ENCODE measurements around the gene PANK3.
A peak's percentile ranks its signal among the peaks of the same experiment; 100 is the strongest.
"Not testable (repeated sequence)": the region's sequence is repeated elsewhere in the genome, so short reads cannot be mapped to it uniquely, and the experiment has no call there.

Gene PANK3

GRCh38 chr5:168579488-168580226 is 489 bp upstream of the PANK3 start:
- ATAC-seq (ENCODE audit: insufficient read depth, low read depth), result peak; percentile 96
- peaks cover 52% of the 10 kb centered on the region for H3K79me2 ChIP-seq (ENCODE audit: insufficient read depth, low read length)
- TF ChIP-seq EZH2 (IDR thresholded peaks at IDR 0.05; ENCODE audit: borderline replicate concordance, low read depth, low read length, severe bottlenecking) (no peak), CTCF (IDR thresholded peaks at IDR 0.05; ENCODE audit: borderline replicate concordance, extremely low read depth, low read length, poor library complexity, severe bottlenecking) (no peak)
- H3K27me3 ChIP-seq (ENCODE audit: insufficient read depth, low read length, poor library complexity), result no peaks in the 10 kb centered on the region
- peaks cover 33% of the 10 kb centered on the region for H3K36me3 ChIP-seq (ENCODE audit: insufficient read depth, low read length)
- H3K4me1 ChIP-seq (ENCODE audit: insufficient read depth, low read length), result peaks cover 32% of the 10 kb centered on the region
- H3K9me3 ChIP-seq (ENCODE audit: insufficient read depth, low read length, severe bottlenecking), result no peaks in the 10 kb centered on the region
- peak overlapping the region; percentile 95 to 96; a peak in 3 of 4 replicates for H3K4me3 ChIP-seq (ENCODE audit: low read depth in 1 of 2, low read length in 2 of 2)
- H3K27ac ChIP-seq (ENCODE audit: low read length), result peak overlapping the region; percentile 97
- H3K4me2 ChIP-seq (ENCODE audit: insufficient read depth, low read length), result peak overlapping the region; percentile 77
- peaks cover 45% of the 10 kb centered on the region for H4K20me1 ChIP-seq (ENCODE audit: insufficient read depth, low read length)
- peak overlapping the region; percentile 92 for H2AFZ ChIP-seq (ENCODE audit: low read depth, low read length)
- DNase-seq, result peak; percentile 99
- H3K9ac ChIP-seq (ENCODE audit: low read depth, low read length), result peak overlapping the region; percentile 97

GRCh38 chr5:168578006-168578405 is 1.2 kb downstream of the PANK3 start:
- Histone ChIP-seq H2AFZ (ENCODE audit: low read depth, low read length) (no peak overlapping the region), H3K4me3 (ENCODE audit: low read depth in 1 of 2, low read length in 2 of 2) (peak overlapping the region; percentile 95 to 96), H3K27ac (ENCODE audit: low read length) (peak overlapping the region; percentile 90), H4K20me1 (ENCODE audit: insufficient read depth, low read length) (peaks cover 52% of the 10 kb centered on the region), H3K79me2 (ENCODE audit: insufficient read depth, low read length) (peaks cover 63% of the 10 kb centered on the region), H3K9me3 (ENCODE audit: insufficient read depth, low read length, severe bottlenecking) (no peaks in the 10 kb centered on the region), H3K4me2 (ENCODE audit: insufficient read depth, low read length) (peak overlapping the region; percentile 76), H3K4me1 (ENCODE audit: insufficient read depth, low read length) (peaks cover 36% of the 10 kb centered on the region), H3K9ac (ENCODE audit: low read depth, low read length) (peak overlapping the region; percentile 97), H3K36me3 (ENCODE audit: insufficient read depth, low read length) (peaks cover 38% of the 10 kb centered on the region), H3K27me3 (ENCODE audit: insufficient read depth, low read length, poor library complexity) (no peaks in the 10 kb centered on the region)
- TF ChIP-seq CTCF (IDR thresholded peaks at IDR 0.05; ENCODE audit: borderline replicate concordance, extremely low read depth, low read length, poor library complexity, severe bottlenecking) (no peak), EZH2 (IDR thresholded peaks at IDR 0.05; ENCODE audit: borderline replicate concordance, low read depth, low read length, severe bottlenecking) (no peak)
- no peak for DNase-seq
- no peak for ATAC-seq (ENCODE audit: insufficient read depth, low read depth)

- no peak overlapping the region for H2AFZ ChIP-seq (ENCODE audit: low read depth, low read length)
- H3K36me3 ChIP-seq (ENCODE audit: insufficient read depth, low read length), result peaks cover 42% of the 10 kb centered on the region
- peaks cover 86% of the 10 kb centered on the region for H3K79me2 ChIP-seq (ENCODE audit: insufficient read depth, low read length)
- ATAC-seq (ENCODE audit: insufficient read depth, low read depth), result no peak
- H4K20me1 ChIP-seq (ENCODE audit: insufficient read depth, low read length), result peaks cover 74% of the 10 kb centered on the region
- TF ChIP-seq CTCF (IDR thresholded peaks at IDR 0.05; ENCODE audit: borderline replicate concordance, extremely low read depth, low read length, poor library complexity, severe bottlenecking) (no peak), EZH2 (IDR thresholded peaks at IDR 0.05; ENCODE audit: borderline replicate concordance, low read depth, low read length, severe bottlenecking) (no peak)
- H3K4me3 ChIP-seq (ENCODE audit: low read depth in 1 of 2, low read length in 2 of 2), result peak overlapping the region in 1 of 2 experiments; percentile 25; a peak in 1 of 4 replicates
- no peak for DNase-seq
- H3K9ac ChIP-seq (ENCODE audit: low read depth, low read length), result no peak overlapping the region
- no peaks in the 10 kb centered on the region for H3K9me3 ChIP-seq (ENCODE audit: insufficient read depth, low read length, severe bottlenecking)
- H3K27ac ChIP-seq (ENCODE audit: low read length), result no peak overlapping the region
- no peaks in the 10 kb centered on the region for H3K27me3 ChIP-seq (ENCODE audit: insufficient read depth, low read length, poor library complexity)
- peaks cover 38% of the 10 kb centered on the region for H3K4me1 ChIP-seq (ENCODE audit: insufficient read depth, low read length)
- peak overlapping the region; percentile 76 for H3K4me2 ChIP-seq (ENCODE audit: insufficient read depth, low read length)
These were observed 3.5 kb downstream of the PANK3 start for GRCh38 chr5:168575391-168576372.

GRCh38 chr5:168574156-168574555 is 5.0 kb downstream of the PANK3 start:
- H3K4me1 ChIP-seq (ENCODE audit: insufficient read depth, low read length), result peaks cover 30% of the 10 kb centered on the region
- H3K27me3 ChIP-seq (ENCODE audit: insufficient read depth, low read length, poor library complexity); H3K4me3 ChIP-seq (ENCODE audit: low read depth in 1 of 2, low read length in 2 of 2); H3K4me2 ChIP-seq (ENCODE audit: insufficient read depth, low read length); H2AFZ ChIP-seq (ENCODE audit: low read depth, low read length); ATAC-seq (ENCODE audit: insufficient read depth, low read depth); DNase-seq; H3K9me3 ChIP-seq (ENCODE audit: insufficient read depth, low read length, severe bottlenecking); H3K9ac ChIP-seq (ENCODE audit: low read depth, low read length); H3K27ac ChIP-seq (ENCODE audit: low read length): not testable (repeated sequence)
- peaks cover 85% of the 10 kb centered on the region for H4K20me1 ChIP-seq (ENCODE audit: insufficient read depth, low read length)
- peaks cover 49% of the 10 kb centered on the region for H3K36me3 ChIP-seq (ENCODE audit: insufficient read depth, low read length)
- peaks cover 92% of the 10 kb centered on the region for H3K79me2 ChIP-seq (ENCODE audit: insufficient read depth, low read length)

GRCh38 chr5:168573663-168574062 is 5.5 kb downstream of the PANK3 start:
- H3K9me3 ChIP-seq (ENCODE audit: insufficient read depth, low read length, severe bottlenecking); H3K4me2 ChIP-seq (ENCODE audit: insufficient read depth, low read length); H3K4me3 ChIP-seq (ENCODE audit: low read depth in 1 of 2, low read length in 2 of 2); H3K27ac ChIP-seq (ENCODE audit: low read length); H2AFZ ChIP-seq (ENCODE audit: low read depth, low read length); DNase-seq; H3K27me3 ChIP-seq (ENCODE audit: insufficient read depth, low read length, poor library complexity); H3K9ac ChIP-seq (ENCODE audit: low read depth, low read length); ATAC-seq (ENCODE audit: insufficient read depth, low read depth): not testable (repeated sequence)
- Histone ChIP-seq H3K36me3 (ENCODE audit: insufficient read depth, low read length) (peaks cover 47% of the 10 kb centered on the region), H3K79me2 (ENCODE audit: insufficient read depth, low read length) (peaks cover 91% of the 10 kb centered on the region), H4K20me1 (ENCODE audit: insufficient read depth, low read length) (peaks cover 81% of the 10 kb centered on the region), H3K4me1 (ENCODE audit: insufficient read depth, low read length) (peaks cover 30% of the 10 kb centered on the region)
